K562 treated with DMSO at 1 percent for 48 hours (cell line): ENCODE data around the gene BACH2. TPM values are rescaled to one million over a fixed set of nuclear protein-coding genes. Genes with fewer than 3 reads are reported as not detected.

Source experiments
- total RNA-seq: library from RNA; unstranded; fragments of 300-600 nt; gene quantifications from 2 replicates; pipeline ENCODE4 v1.2.3, GENCODE V29; 2022; ENCODE audit warnings: low replicate concordance; ENCODE audit errors: extremely low read depth

The BACH2 gene
- total RNA-seq: not detected in 2 replicates

GRCh38 chr6:90296341-90297114 lies at the start of gene BACH2:
TSS of gene BACH2 (minus strand) at chr6:90296843. CDS start at chr6:90008844, 287,999 bp downstream.

GRCh38 chr6:89894169-89894568 lies 402.5 kb downstream of the BACH2 start, which contains the start of gene GJA10:
TSS of gene GJA10 (plus strand) at chr6:89894469. CDS start at chr6:89894469, 0 bp downstream.

